K562 (cell line): ENCODE data around the gene EGLN1. TPM values are rescaled to one million over a fixed set of nuclear protein-coding genes. Genes with fewer than 3 reads are reported as not detected.

Source experiments
- ATF4 ChIP-seq: fragments of 450-650 bp; formaldehyde crosslinking; IDR thresholded peaks from 2 replicates; pipeline ENCODE4 v1.4.0; 2022; ENCODE audit warnings: mild to moderate bottlenecking, moderate library complexity
- CBX5 ChIP-seq: IDR thresholded peaks from 2 replicates; pipeline ENCODE4 v1.6.1; 2014; ENCODE audit warnings: low read depth, borderline replicate concordance
- SIRT6 ChIP-seq: IDR thresholded peaks from one replicate; pipeline ENCODE4 v1.6.1; 2012; ENCODE audit warnings: low read depth, mild to moderate bottlenecking, control low read depth, inconsistent platforms, low read length, moderate library complexity
- ZBTB9 ChIP-seq: fragments of 450-650 bp; formaldehyde crosslinking; IDR thresholded peaks from 2 replicates; pipeline ENCODE4 v1.4.0; 2020; ENCODE audit warnings: mild to moderate bottlenecking, moderate library complexity
- ZMIZ1 ChIP-seq, 2 experiments: fragments of 150-350 bp in 1 of 2; IDR thresholded peaks; 2 replicates each; pipeline ENCODE4 v1.6.1; 2012 to 2016; ENCODE audit warnings: low read depth in 2 of 2, low read length in 2 of 2, mild to moderate bottlenecking in 1 of 2, moderate library complexity in 1 of 2
- ZNF134 ChIP-seq: fragments of 250-450 bp; sonication (Bioruptor Pico); conservative IDR thresholded peaks from 2 replicates; pipeline ENCODE4 v1.4.0; 2020
- polyA plus RNA-seq, 8 experiments: library from polyadenylated mRNA; depleted of rRNA in 4 of 8; stranded (reverse) in 5 of 8; unstranded in 3 of 8; fragments of >200 nt; fragmentation: Nextera tagmentation in 2 of 8; fragmentation: Illumina TruSeq in 1 of 8; extraction: Ambion mirVana in 2 of 8; extraction: Trizol in 1 of 8; gene quantifications; 2 replicates each; pipeline versions ENCODE4 v1.2.1 to v1.2.3, GENCODE V29; 2011 to 2014; ENCODE audit warnings: inconsistent platforms in 1 of 8, missing spikeins in 1 of 8
- total RNA-seq, 7 experiments: library from RNA; depleted of rRNA in 6 of 7; stranded (reverse); fragments of >200 nt in 6 of 7; fragmentation: Illumina TruSeq in 2 of 7; extraction: Trizol in 2 of 7; gene quantifications; 2 replicates each; pipeline versions ENCODE4 v1.2.1 to v1.2.3, GENCODE V29; 2011 to 2021; ENCODE audit warnings: low replicate concordance in 1 of 7

Gene EGLN1
- total and polyA plus RNA-seq, 9 of the 15 experiments (the other 6 are each of a cell fraction or from before 2014, with no cell fraction given), result 5.2 to 54.3 (median 24.6) TPM

GRCh38 chr1:231419738-231420298 lies 2.3 kb downstream of the EGLN1 start (continued):
- no peak for TF ChIP-seq ZMIZ1 (IDR thresholded peaks at IDR 0.05; ENCODE audit: low read depth in 2 of 2, low read length in 2 of 2)
- TF ChIP-seq ATF4 (CRISPR knock-in tag), result no peak
- TF ChIP-seq CBX5, result no peak
- TF ChIP-seq SIRT6, result no peak
- TF ChIP-seq ZBTB9 (CRISPR knock-in tag), result no peak
- TF ChIP-seq ZNF134 (CRISPR knock-in tag), result no peak
- TF ChIP-seq, all 486 proteins: peak for 16
